Stomach (tissue), 4 donors: ENCODE measurements around the gene INSC.

Experiments
- EP300 ChIP-seq: sonication (generic); formaldehyde crosslinking; IDR thresholded peaks from one replicate; pipeline ENCODE4 v1.6.1; 2017; ENCODE audit warnings: antibody characterized with exemption
- POLR2A ChIP-seq, 4 donors: fragments of 450-650 bp; IDR thresholded peaks; one replicate each; pipeline ENCODE4 v1.6.1; 2016; ENCODE audit warnings: antibody characterized with exemption in 4 of 4, control low read depth in 2 of 4, mild to moderate bottlenecking in 1 of 4, moderate library complexity in 1 of 4
- POLR2AphosphoS5 ChIP-seq, 3 donors: sonication (generic); formaldehyde crosslinking; IDR thresholded peaks; one replicate each; pipeline ENCODE4 v1.6.1; 2016; ENCODE audit warnings: antibody characterized with exemption in 3 of 3
- TF ChIP-seq, protein P1 (sequence below), 7 experiments: fragments of 450-650 bp in 4 of 7; fragments of 200-600 bp in 3 of 7; sonication (generic) in 3 of 7; IDR thresholded peaks; one replicate each; pipeline ENCODE4 v1.5.1; 2016 to 2019; ENCODE audit warnings: antibody characterized with exemption in 7 of 7, control low read depth in 2 of 7, mild to moderate bottlenecking in 1 of 7

DNA sequence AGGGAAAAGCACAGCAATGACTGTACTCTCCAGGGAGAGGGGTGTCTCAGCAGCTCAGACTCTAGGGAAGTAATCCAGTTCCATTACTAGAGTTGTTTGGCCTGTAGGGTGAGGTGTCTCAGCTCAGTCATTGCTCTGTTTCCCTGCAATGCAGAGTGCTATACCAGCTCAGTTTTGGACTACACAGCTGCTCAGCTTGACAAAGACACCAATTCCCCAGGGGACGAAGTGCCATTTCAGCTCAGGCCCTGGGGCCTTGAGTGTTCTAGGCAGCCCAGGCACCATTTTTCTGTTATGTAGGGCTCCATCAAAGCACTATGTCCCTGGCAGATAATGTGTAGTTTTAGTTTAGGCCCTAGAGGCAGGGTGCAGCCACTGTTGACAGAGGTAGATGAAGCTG lies 23.1 kb upstream of the INSC start:
- TF ChIP-seq, protein P1, sequence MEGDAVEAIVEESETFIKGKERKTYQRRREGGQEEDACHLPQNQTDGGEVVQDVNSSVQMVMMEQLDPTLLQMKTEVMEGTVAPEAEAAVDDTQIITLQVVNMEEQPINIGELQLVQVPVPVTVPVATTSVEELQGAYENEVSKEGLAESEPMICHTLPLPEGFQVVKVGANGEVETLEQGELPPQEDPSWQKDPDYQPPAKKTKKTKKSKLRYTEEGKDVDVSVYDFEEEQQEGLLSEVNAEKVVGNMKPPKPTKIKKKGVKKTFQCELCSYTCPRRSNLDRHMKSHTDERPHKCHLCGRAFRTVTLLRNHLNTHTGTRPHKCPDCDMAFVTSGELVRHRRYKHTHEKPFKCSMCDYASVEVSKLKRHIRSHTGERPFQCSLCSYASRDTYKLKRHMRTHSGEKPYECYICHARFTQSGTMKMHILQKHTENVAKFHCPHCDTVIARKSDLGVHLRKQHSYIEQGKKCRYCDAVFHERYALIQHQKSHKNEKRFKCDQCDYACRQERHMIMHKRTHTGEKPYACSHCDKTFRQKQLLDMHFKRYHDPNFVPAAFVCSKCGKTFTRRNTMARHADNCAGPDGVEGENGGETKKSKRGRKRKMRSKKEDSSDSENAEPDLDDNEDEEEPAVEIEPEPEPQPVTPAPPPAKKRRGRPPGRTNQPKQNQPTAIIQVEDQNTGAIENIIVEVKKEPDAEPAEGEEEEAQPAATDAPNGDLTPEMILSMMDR (IDR thresholded peaks at IDR 0.05) = no peak
- TF ChIP-seq POLR2A (IDR thresholded peaks at IDR 0.05) (no peak), POLR2AphosphoS5 (IDR thresholded peaks at IDR 0.05) (no peak), EP300 (no peak)
